Gastrocnemius medialis (tissue), 4 donors: Measurements from ENCODE around the gene RBPJ. TPM values are rescaled to one million over a fixed set of nuclear protein-coding genes. Genes with fewer than 3 reads are reported as not detected.

ENCODE experiments used
- ATAC-seq, 2 donors: fragments of 150-250 bp; one replicate each; pipeline ENCODE4 v1.9.1; 2016
- DNase-seq, 2 donors: peaks; one replicate each; pipeline ENCODE4 v3.0.0-alpha.2; 2019
- H3K27ac ChIP-seq, 4 donors: fragments of 200-600 bp; sonication (generic); 1 replicate in 1 of 4; 2 replicates in 3 of 4; pipeline ENCODE4 v1.5.1; 2016 to 2018; ENCODE audit warnings: mild to moderate bottlenecking in 2 of 4, moderate library complexity in 1 of 4
- H3K27me3 ChIP-seq, 3 donors: fragments of 200-600 bp; sonication (generic) in 2 of 3; 1 replicate in 1 of 3; 2 replicates in 2 of 3; pipeline versions ENCODE4 v1.5.1 to v1.6.0; 2016 to 2019; ENCODE audit warnings: mild to moderate bottlenecking in 1 of 3, moderate library complexity in 1 of 3
- H3K36me3 ChIP-seq, 2 donors: fragments of 200-600 bp; sonication (generic) in 1 of 2; one replicate each; pipeline ENCODE4 v1.5.1; 2017 to 2018
- H3K4me1 ChIP-seq, 2 donors: fragments of 200-600 bp; sonication (generic) in 1 of 2; one replicate each; pipeline ENCODE4 v1.5.1; 2016 to 2017; ENCODE audit warnings: mild to moderate bottlenecking in 2 of 2
- H3K4me3 ChIP-seq, 4 donors: fragments of 200-600 bp; sonication (generic) in 3 of 4; 1 replicate in 1 of 4; 2 replicates in 3 of 4; pipeline ENCODE4 v1.5.1; 2016 to 2019; ENCODE audit warnings: mild to moderate bottlenecking in 2 of 4
- H3K9me3 ChIP-seq, 3 donors: fragments of 200-600 bp; sonication (generic) in 2 of 3; 1 replicate in 1 of 3; 2 replicates in 2 of 3; pipeline ENCODE4 v1.5.1; 2016 to 2019
- POLR2A ChIP-seq, 2 donors: fragments of 450-650 bp; IDR thresholded peaks; one replicate each; pipeline ENCODE4 v1.6.1; 2017; ENCODE audit warnings: antibody characterized with exemption in 2 of 2, mild to moderate bottlenecking in 2 of 2, moderate library complexity in 2 of 2
- in situ Hi-C, 4 donors: fragments of 200-750 bp; cut with MboI; loops; one replicate each; pipeline versions ENCODE4 v1.15.0 to v1.8.0; 2017; ENCODE audit warnings: low sequenced_read_pairs in 4 of 4
- intact Hi-C: fragments of 100-400 bp; cut with DNase I; formaldehyde crosslinking; loops from one replicate; pipeline ENCODE4 v1.15.1; 2023; ENCODE audit warnings: low total_unique reads
- total RNA-seq, 4 donors: library from RNA; depleted of rRNA; stranded (reverse); fragments of >200 nt; gene quantifications; one replicate each; pipeline versions ENCODE4 v1.1.0 to v1.2.3, GENCODE V29; 2016
- TF ChIP-seq, protein P1 (sequence below), 5 experiments: fragments of 450-650 bp in 3 of 5; fragments of 200-600 bp in 2 of 5; sonication (generic) in 2 of 5; IDR thresholded peaks in 4 of 5; conservative IDR thresholded peaks in 1 of 5; 1 replicate in 4 of 5; 2 replicates in 1 of 5; pipeline ENCODE4 v1.5.1; 2016 to 2019; ENCODE audit warnings: antibody characterized with exemption in 5 of 5, mild to moderate bottlenecking in 3 of 5, moderate library complexity in 3 of 5

RBPJ gene
- total RNA-seq, 4 donors from 2014 or later = 22.8 to 73.3 (median 37.1) TPM

DNA sequence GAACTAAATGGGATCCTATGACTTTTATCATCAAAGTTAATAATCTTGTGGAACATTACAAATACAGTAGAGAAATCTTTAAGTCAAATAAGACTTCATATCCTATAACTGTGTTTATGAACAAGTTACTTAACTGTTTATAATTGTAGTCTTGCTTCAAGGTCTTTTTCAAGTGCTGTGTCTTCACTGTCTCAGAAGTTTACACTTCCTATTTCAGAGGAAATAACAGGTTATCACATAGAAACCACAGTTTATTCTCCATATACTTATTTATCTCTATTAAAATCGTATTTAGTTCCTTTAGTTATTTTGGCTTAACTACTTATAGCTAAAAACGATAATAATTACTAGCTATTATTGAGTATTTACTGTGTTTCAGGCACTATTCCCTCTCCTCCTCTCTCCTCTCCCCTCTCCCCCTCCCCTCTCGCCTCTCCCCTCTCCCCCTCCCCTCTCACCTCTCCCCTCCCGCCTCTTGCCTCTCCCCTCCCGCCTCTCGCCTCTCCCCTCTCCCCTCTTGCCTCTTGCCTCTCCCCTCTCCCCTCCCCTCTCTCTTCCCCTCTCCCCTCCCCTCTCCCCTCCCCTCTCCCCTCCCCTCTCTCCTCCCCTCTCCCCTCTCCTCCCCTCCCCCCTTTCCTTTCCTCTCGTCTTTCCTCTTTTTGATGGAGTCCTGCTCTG is 63.7 kb downstream of the RBPJ start:
- TF ChIP-seq, protein P1, sequence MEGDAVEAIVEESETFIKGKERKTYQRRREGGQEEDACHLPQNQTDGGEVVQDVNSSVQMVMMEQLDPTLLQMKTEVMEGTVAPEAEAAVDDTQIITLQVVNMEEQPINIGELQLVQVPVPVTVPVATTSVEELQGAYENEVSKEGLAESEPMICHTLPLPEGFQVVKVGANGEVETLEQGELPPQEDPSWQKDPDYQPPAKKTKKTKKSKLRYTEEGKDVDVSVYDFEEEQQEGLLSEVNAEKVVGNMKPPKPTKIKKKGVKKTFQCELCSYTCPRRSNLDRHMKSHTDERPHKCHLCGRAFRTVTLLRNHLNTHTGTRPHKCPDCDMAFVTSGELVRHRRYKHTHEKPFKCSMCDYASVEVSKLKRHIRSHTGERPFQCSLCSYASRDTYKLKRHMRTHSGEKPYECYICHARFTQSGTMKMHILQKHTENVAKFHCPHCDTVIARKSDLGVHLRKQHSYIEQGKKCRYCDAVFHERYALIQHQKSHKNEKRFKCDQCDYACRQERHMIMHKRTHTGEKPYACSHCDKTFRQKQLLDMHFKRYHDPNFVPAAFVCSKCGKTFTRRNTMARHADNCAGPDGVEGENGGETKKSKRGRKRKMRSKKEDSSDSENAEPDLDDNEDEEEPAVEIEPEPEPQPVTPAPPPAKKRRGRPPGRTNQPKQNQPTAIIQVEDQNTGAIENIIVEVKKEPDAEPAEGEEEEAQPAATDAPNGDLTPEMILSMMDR (IDR thresholded peaks at IDR 0.05 in 4 of 5, conservative IDR thresholded peaks at IDR 0.05 in 1 of 5) = no peak

DNA sequence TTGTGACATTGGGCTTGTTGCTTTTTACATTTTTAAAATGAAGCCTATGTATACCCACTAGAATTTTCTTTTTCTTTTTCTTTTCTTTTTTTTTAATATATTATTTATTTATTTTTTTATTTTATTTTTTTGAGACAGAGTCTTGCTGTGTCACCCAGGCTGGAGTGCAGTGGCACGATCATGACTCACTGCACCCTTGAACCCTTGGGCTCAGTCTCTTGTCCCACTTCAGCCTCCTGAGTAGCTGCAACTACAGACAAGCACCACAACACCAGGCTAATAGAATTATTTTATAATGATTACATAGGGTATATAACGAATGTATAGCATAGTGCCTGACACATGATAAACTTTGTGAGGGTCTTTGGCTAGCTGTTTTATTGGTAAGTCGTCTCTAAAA is 64.9 kb downstream of the RBPJ start:
- H3K4me1 ChIP-seq = peaks cover 3 to 7% of the 10 kb centered on the region in 2 donors
- H3K36me3 ChIP-seq = peaks cover 0 to 32% of the 10 kb centered on the region in 2 donors
- in situ Hi-C loops = no loop called here
- no peaks in the 10 kb centered on the region for H3K27me3 ChIP-seq
- intact Hi-C loops = no loop called here
- ATAC-seq (no peak), DNase-seq (no peak)
- H3K27ac ChIP-seq = no peak overlapping the region
- TF ChIP-seq, protein P1 (IDR thresholded peaks at IDR 0.05 in 4 of 5, conservative IDR thresholded peaks at IDR 0.05 in 1 of 5) = no peak
- no peak for TF ChIP-seq POLR2A (IDR thresholded peaks at IDR 0.05)
- no peak overlapping the region for H3K4me3 ChIP-seq
- H3K9me3 ChIP-seq = no peaks in the 10 kb centered on the region

More for the DNA sequence above, 63.7 kb downstream of the RBPJ start:
- Histone ChIP-seq H3K27me3 (no peaks in the 10 kb centered on the region), H3K9me3 (no peaks in the 10 kb centered on the region), H3K4me3 (no peak overlapping the region), H3K36me3 (peaks cover 0 to 24% of the 10 kb centered on the region in 2 donors), H3K4me1 (peaks cover 10 to 13% of the 10 kb centered on the region in 2 donors), H3K27ac (no peak overlapping the region)
- ATAC-seq (no peak), DNase-seq (no peak)
- intact Hi-C loops (no loop called here), in situ Hi-C loops (no loop called here)

DNA sequence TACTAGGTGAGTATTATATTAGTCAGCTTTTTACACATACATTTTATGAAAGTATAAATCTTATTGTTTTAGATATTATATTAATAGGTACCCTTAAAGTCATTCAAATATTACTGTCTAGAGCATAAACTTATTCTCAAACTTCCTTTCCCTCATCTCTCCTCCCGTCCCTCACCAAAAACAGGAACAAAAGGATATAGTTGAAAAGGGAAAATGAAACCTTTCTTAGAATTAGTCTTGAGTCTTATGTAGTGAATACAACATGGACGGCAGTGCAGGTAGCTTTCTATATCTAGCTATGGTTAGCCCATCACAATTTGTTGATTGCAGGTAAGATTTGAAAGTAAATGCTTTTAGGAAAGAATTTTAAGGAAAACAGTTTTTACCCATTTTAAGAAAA is 65.6 kb downstream of the RBPJ start:
- Histone ChIP-seq H3K27me3 (no peaks in the 10 kb centered on the region), H3K27ac (no peak overlapping the region), H3K9me3 (no peaks in the 10 kb centered on the region), H3K4me1 (peaks cover 3 to 6% of the 10 kb centered on the region in 2 donors), H3K4me3 (no peak overlapping the region), H3K36me3 (peaks cover 0 to 32% of the 10 kb centered on the region in 2 donors)
- no peak for DNase-seq
- in situ Hi-C loops (no loop called here), intact Hi-C loops (no loop called here)
- ATAC-seq = no peak
- TF ChIP-seq, protein P1 (IDR thresholded peaks at IDR 0.05 in 4 of 5, conservative IDR thresholded peaks at IDR 0.05 in 1 of 5) = no peak
- TF ChIP-seq POLR2A (IDR thresholded peaks at IDR 0.05) = no peak

DNA sequence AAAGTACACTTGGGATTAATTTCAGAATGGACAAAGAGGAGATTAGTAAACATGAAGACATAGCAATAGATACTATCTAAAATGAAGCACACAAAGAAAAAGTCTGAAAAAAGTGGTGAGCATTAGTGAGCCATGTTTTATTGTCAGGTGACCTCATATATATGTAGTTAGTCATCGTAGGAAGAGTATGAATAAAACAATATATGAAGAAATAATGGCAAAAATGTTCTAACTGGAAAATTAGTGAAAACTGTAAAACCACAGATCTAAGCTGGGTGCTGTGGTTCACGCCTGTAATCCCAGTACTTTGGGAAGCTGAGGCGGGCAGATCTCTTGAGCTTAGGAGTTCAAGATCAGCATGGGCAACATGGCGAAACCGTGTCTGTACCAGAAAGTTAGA is 67.9 kb downstream of the RBPJ start:
- Histone ChIP-seq H3K36me3 (peaks cover 0 to 36% of the 10 kb centered on the region in 2 donors), H3K27ac (no peak overlapping the region), H3K4me1 (peaks cover 0 to 3% of the 10 kb centered on the region in 2 donors), H3K27me3 (no peaks in the 10 kb centered on the region), H3K4me3 (no peak overlapping the region), H3K9me3 (no peaks in the 10 kb centered on the region)
- no peak for DNase-seq
- TF ChIP-seq, protein P1 (IDR thresholded peaks at IDR 0.05 in 4 of 5, conservative IDR thresholded peaks at IDR 0.05 in 1 of 5) = no peak
- no peak for TF ChIP-seq POLR2A (IDR thresholded peaks at IDR 0.05)
- intact Hi-C loops = no loop called here
- in situ Hi-C loops = no loop called here
- ATAC-seq = no peak
